ENCODE results near the gene ROR2. TPM values are rescaled to one million over a fixed set of nuclear protein-coding genes. Genes with fewer than 3 reads are reported as not detected.

ROR2 gene
- total and polyA plus RNA-seq, 2 of the 13 experiments (the other 11 are each of a cell fraction or from before 2014, with no cell fraction given) = not detected

- TF ChIP-seq ZNF577 (CRISPR knock-in tag; IDR thresholded peaks at IDR 0.05; ENCODE audit: borderline replicate concordance, low read depth) = no peak
- TF ChIP-seq ZNF775 (CRISPR knock-in tag; IDR thresholded peaks at IDR 0.05; ENCODE audit: borderline replicate concordance) = no peak
- no peak for TF ChIP-seq ZNF552 (CRISPR knock-in tag; IDR thresholded peaks at IDR 0.05; ENCODE audit: borderline replicate concordance)
- peak; percentile 3; the same call in 1 of the 2 replicates for TF ChIP-seq NR2C2 (CRISPR knock-in tag; IDR thresholded peaks at IDR 0.05; ENCODE audit: borderline replicate concordance)
- TF ChIP-seq KAT8 (CRISPR knock-in tag; IDR thresholded peaks at IDR 0.05) = no peak
- 0 out of 2 replicates have a peak, but pooled peaks have one; percentile 10 for TF ChIP-seq IRF9 (CRISPR knock-in tag; IDR thresholded peaks at IDR 0.05; ENCODE audit: borderline replicate concordance)
- no peak for TF ChIP-seq ZNF18 (CRISPR knock-in tag; IDR thresholded peaks at IDR 0.05; ENCODE audit: insufficient replicate concordance)
- no peak for TF ChIP-seq RFX1 (IDR thresholded peaks at IDR 0.05)
- no peak for TF ChIP-seq UBTF (CRISPR knock-in tag; IDR thresholded peaks at IDR 0.05)
- no peak for TF ChIP-seq U2AF1 (optimal IDR thresholded peaks at IDR 0.05; ENCODE audit: low read depth, low read length)
- no peak for TF ChIP-seq MBNL3 (CRISPR knock-in tag; conservative IDR thresholded peaks at IDR 0.05)
- no peak for TF ChIP-seq ZSCAN25 (CRISPR knock-in tag; IDR thresholded peaks at IDR 0.05)
- TF ChIP-seq ZBTB34 (CRISPR knock-in tag; IDR thresholded peaks at IDR 0.05) = no peak
- no peak for TF ChIP-seq ZNF737 (CRISPR knock-in tag; IDR thresholded peaks at IDR 0.05; ENCODE audit: borderline replicate concordance)
- TF ChIP-seq ATF2 (CRISPR knock-in tag; IDR thresholded peaks at IDR 0.05) = no peak
- no peak for TF ChIP-seq ZNF317 (CRISPR knock-in tag; IDR thresholded peaks at IDR 0.05)
- no peak for TF ChIP-seq HNRNPLL (IDR thresholded peaks at IDR 0.05; ENCODE audit: low read depth, low read length, poor library complexity, severe bottlenecking)
- TF ChIP-seq SNRNP70 (IDR thresholded peaks at IDR 0.05; ENCODE audit: low read depth, low read length) = no peak
- TF ChIP-seq REL (CRISPR knock-in tag; conservative IDR thresholded peaks at IDR 0.05) = no peak
- TF ChIP-seq NKX3-1 (CRISPR knock-in tag; IDR thresholded peaks at IDR 0.05) = no peak
- TF ChIP-seq ZNF430 (CRISPR knock-in tag; IDR thresholded peaks at IDR 0.05) = no peak
- no peak for TF ChIP-seq ZNF292 (CRISPR knock-in tag; IDR thresholded peaks at IDR 0.05; ENCODE audit: borderline replicate concordance, low read depth)
- TF ChIP-seq ZNF777 (CRISPR knock-in tag; IDR thresholded peaks at IDR 0.05) = no peak
- no peak for TF ChIP-seq ZBTB1 (CRISPR knock-in tag; IDR thresholded peaks at IDR 0.05; ENCODE audit: borderline replicate concordance)
Measured at GRCh38 chr9:91899219-91899563, 50.8 kb downstream of the ROR2 start (continued).
